Breast epithelium (tissue), 3 donors: ENCODE measurements around the gene ADAM12.

Experiments used
- POLR2A ChIP-seq: fragments of 450-650 bp; IDR thresholded peaks from one replicate; pipeline ENCODE4 v1.6.1; 2016; ENCODE audit warnings: antibody characterized with exemption, mild to moderate bottlenecking, moderate library complexity
- TF ChIP-seq, protein P1 (sequence below), 3 donors: fragments of 450-650 bp; IDR thresholded peaks; one replicate each; pipeline ENCODE4 v1.5.1; 2016 to 2017; ENCODE audit warnings: antibody characterized with exemption in 3 of 3, mild to moderate bottlenecking in 3 of 3, moderate library complexity in 3 of 3

DNA sequence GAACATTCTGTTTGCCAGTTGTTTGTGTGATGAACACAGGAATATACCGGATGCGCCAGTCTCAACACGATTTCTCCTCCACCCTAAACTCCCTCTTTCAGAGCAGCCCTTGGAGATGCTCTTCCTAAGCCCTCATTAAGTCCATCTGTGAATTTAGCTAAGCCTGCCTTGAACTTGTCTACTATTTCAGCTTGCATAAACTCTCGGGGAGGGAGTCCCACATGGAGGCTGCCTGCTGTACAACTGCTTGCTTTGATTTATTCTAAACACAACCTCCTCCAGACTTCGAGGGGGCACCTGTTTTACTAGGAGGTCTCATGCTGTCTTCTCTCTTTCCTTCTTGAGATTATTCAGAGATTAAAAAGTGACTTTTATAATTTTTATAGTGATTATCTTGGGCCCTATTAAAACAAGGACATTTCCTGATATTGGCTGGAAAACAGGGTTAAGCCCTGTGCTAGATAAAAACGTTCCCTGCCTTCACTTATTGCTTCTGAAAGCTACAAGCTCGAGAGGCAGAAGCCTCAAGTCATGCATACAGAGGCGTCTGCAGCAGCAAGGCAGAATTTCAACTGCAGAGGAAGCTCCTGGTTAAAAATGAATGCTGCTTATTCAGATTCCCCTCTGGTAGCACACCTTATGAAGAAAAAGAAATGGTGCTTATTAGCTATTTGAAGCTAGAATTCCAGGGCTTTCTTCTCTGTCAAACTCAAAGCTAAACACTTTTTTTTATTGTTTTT lies 317.6 kb downstream of the ADAM12 start:
- no peak for TF ChIP-seq POLR2A
- TF ChIP-seq, protein P1, sequence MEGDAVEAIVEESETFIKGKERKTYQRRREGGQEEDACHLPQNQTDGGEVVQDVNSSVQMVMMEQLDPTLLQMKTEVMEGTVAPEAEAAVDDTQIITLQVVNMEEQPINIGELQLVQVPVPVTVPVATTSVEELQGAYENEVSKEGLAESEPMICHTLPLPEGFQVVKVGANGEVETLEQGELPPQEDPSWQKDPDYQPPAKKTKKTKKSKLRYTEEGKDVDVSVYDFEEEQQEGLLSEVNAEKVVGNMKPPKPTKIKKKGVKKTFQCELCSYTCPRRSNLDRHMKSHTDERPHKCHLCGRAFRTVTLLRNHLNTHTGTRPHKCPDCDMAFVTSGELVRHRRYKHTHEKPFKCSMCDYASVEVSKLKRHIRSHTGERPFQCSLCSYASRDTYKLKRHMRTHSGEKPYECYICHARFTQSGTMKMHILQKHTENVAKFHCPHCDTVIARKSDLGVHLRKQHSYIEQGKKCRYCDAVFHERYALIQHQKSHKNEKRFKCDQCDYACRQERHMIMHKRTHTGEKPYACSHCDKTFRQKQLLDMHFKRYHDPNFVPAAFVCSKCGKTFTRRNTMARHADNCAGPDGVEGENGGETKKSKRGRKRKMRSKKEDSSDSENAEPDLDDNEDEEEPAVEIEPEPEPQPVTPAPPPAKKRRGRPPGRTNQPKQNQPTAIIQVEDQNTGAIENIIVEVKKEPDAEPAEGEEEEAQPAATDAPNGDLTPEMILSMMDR (IDR thresholded peaks at IDR 0.05) = no peak
